ENCODE data around the gene KIF1B. TPM values are rescaled to one million over a fixed set of nuclear protein-coding genes. Genes with fewer than 3 reads are reported as not detected.
A peak's percentile ranks its signal among the peaks of the same experiment; 100 is the strongest.

Gene KIF1B, protein sequence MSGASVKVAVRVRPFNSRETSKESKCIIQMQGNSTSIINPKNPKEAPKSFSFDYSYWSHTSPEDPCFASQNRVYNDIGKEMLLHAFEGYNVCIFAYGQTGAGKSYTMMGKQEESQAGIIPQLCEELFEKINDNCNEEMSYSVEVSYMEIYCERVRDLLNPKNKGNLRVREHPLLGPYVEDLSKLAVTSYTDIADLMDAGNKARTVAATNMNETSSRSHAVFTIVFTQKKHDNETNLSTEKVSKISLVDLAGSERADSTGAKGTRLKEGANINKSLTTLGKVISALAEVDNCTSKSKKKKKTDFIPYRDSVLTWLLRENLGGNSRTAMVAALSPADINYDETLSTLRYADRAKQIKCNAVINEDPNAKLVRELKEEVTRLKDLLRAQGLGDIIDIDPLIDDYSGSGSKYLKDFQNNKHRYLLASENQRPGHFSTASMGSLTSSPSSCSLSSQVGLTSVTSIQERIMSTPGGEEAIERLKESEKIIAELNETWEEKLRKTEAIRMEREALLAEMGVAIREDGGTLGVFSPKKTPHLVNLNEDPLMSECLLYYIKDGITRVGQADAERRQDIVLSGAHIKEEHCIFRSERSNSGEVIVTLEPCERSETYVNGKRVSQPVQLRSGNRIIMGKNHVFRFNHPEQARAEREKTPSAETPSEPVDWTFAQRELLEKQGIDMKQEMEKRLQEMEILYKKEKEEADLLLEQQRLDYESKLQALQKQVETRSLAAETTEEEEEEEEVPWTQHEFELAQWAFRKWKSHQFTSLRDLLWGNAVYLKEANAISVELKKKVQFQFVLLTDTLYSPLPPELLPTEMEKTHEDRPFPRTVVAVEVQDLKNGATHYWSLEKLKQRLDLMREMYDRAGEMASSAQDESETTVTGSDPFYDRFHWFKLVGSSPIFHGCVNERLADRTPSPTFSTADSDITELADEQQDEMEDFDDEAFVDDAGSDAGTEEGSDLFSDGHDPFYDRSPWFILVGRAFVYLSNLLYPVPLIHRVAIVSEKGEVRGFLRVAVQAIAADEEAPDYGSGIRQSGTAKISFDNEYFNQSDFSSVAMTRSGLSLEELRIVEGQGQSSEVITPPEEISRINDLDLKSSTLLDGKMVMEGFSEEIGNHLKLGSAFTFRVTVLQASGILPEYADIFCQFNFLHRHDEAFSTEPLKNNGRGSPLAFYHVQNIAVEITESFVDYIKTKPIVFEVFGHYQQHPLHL (N-terminal part only)
- 78.4 TPM for total RNA-seq
- long read RNA-seq, full-length matches to known transcripts: 10 of 133 reads
- long read RNA-seq, partial matches to known transcripts: 17 of 133 reads
- long read RNA-seq, other reads (novel, unspliced or antisense): 106 of 133 reads

DNA sequence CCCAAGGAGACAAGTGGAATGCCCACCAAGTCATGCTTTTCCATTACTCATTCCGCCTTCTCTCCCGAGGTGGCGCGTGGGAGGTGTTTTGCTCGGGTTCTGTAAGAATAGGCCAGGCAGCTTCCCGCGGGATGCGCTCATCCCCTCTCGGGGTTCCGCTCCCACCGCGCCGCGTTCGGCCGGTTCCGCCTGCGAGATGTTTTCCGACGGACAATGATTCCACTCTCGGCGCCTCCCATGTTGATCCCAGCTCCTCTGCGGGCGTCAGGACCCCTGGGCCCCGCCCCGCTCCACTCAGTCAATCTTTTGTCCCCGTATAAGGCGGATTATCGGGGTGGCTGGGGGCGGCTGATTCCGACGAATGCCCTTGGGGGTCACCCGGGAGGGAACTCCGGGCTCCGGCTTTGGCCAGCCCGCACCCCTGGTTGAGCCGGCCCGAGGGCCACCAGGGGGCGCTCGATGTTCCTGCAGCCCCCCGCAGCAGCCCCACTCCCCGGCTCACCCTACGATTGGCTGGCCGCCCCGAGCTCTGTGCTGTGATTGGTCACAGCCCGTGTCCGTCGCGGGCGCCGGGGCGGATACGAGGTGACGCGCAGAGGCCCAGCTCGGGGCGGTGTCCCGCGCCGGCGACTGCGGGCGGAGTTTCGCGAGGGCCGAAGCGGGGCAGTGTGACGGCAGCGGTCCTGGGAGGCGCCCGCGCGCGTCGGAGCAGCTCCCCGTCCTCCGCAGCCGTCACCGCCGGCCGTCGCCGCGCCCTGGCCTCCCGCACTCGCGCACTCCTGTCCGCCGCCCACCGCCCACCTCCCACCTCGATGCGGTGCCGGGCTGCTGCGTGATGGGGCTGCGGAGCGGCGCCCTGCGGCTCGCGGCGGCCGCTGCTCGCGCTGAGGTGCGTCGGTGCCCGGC is at the start of gene KIF1B:
Gene KIF1B (plus strand): TSS at position 666 of the 906 bp plus-strand sequence. CDS start 21,759 bp downstream, outside the sequence.
- H3K36me3 ChIP-seq: no peaks in the 10 kb centered on the region
- peak; percentile 99 for DNase-seq
- peak within 1 kb of the TSS; percentile 100 for H3K27ac ChIP-seq (replicated peaks)
- H3K4me3 ChIP-seq: peak within 1 kb of the TSS; percentile 98
- TF ChIP-seq, protein P1, sequence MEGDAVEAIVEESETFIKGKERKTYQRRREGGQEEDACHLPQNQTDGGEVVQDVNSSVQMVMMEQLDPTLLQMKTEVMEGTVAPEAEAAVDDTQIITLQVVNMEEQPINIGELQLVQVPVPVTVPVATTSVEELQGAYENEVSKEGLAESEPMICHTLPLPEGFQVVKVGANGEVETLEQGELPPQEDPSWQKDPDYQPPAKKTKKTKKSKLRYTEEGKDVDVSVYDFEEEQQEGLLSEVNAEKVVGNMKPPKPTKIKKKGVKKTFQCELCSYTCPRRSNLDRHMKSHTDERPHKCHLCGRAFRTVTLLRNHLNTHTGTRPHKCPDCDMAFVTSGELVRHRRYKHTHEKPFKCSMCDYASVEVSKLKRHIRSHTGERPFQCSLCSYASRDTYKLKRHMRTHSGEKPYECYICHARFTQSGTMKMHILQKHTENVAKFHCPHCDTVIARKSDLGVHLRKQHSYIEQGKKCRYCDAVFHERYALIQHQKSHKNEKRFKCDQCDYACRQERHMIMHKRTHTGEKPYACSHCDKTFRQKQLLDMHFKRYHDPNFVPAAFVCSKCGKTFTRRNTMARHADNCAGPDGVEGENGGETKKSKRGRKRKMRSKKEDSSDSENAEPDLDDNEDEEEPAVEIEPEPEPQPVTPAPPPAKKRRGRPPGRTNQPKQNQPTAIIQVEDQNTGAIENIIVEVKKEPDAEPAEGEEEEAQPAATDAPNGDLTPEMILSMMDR (IDR thresholded peaks at IDR 0.05; ENCODE audit: borderline replicate concordance): peak; percentile 98
- H3K4me1 ChIP-seq: peaks cover 54% of the 10 kb centered on the region
- H3K27me3 ChIP-seq (ENCODE audit: low read depth): no peaks in the 10 kb centered on the region
- intact Hi-C loops (cut with micrococcal nuclease): no loop called here
- no peaks in the 10 kb centered on the region for H3K9me3 ChIP-seq (replicated peaks)

DNA sequence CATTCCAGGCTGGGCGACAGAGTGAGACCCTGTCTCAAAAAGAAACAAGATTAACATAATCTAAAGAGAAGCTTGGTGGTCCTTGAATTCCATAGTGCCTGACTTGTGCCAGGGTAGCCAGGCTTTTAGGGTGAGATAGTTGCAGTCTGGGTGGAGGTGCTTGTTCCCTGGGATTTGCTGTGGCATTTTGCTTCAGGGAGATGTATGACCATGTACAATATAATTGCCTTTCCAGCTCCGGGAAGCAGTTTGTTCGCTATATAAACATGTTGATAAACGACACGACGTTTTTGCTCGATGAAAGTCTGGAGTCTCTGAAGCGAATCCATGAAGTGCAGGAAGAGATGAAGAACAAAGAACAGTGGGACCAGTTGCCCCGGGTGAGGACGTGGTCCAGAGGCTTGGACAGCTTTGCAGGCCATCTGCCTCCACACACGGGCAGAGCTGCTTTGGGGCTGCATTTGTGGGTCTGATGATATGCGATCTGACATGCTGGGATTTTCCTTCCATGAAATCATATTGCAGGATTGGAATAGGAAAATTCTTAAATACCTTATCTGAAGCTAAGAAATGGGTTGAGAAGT is 49.4 kb upstream of the KIF1B start:
- intact Hi-C loops (cut with micrococcal nuclease): no loop called here
- Histone ChIP-seq H3K27me3 (ENCODE audit: low read depth) (no peaks in the 10 kb centered on the region), H3K9me3 (replicated peaks) (no peaks in the 10 kb centered on the region), H3K4me1 (peaks cover 35% of the 10 kb centered on the region), H3K27ac (replicated peaks) (peak overlapping the region; percentile 83), H3K36me3 (peaks cover 77% of the 10 kb centered on the region), H3K4me3 (no peak overlapping the region)
- TF ChIP-seq, protein P1 (IDR thresholded peaks at IDR 0.05; ENCODE audit: borderline replicate concordance): no peak
- DNase-seq: no peak

DNA sequence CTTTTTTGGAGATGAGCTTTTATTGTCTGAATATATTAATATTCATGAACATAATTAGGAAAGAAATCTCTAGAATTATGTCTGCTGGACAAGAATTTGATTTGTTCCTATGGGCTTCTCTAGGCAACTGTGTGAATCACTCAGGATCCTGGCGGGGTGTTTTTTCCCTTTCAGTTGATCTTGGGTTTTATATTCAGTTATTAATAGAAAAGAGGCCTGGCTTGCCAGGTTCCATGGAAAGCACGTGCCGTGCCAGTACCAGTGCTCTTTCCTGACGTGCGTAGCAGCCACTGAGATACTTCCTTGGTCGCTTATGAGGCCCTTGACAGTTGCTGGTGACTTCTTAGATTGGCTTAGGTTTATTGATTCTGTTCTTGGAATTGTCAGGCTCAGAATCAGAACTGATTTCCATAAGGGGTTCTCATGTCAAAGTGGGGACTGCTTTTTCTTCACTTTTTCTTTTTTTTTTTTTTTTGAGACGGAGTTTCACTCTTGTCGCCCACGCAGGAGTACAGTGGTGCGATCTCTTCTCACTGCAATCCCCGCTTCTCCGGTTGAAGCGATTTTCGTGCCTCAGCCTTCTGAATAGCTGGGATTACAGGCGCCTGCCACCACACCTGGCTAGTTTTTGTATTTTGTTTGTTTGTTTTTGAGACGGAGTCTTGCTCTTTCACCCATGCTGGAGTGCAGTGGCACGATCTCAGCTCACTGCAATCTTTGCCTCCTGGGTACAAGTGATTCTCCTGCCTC is 48.7 kb upstream of the KIF1B start:
- Histone ChIP-seq H3K4me1 (peaks cover 35% of the 10 kb centered on the region), H3K27ac (replicated peaks) (peak overlapping the region; percentile 83), H3K36me3 (peaks cover 84% of the 10 kb centered on the region), H3K27me3 (ENCODE audit: low read depth) (no peaks in the 10 kb centered on the region), H3K9me3 (replicated peaks) (no peaks in the 10 kb centered on the region), H3K4me3 (no peak overlapping the region)
- intact Hi-C loops (cut with micrococcal nuclease): no loop called here
- DNase-seq: peak; percentile 45
- TF ChIP-seq, protein P1 (IDR thresholded peaks at IDR 0.05; ENCODE audit: borderline replicate concordance): no peak

DNA sequence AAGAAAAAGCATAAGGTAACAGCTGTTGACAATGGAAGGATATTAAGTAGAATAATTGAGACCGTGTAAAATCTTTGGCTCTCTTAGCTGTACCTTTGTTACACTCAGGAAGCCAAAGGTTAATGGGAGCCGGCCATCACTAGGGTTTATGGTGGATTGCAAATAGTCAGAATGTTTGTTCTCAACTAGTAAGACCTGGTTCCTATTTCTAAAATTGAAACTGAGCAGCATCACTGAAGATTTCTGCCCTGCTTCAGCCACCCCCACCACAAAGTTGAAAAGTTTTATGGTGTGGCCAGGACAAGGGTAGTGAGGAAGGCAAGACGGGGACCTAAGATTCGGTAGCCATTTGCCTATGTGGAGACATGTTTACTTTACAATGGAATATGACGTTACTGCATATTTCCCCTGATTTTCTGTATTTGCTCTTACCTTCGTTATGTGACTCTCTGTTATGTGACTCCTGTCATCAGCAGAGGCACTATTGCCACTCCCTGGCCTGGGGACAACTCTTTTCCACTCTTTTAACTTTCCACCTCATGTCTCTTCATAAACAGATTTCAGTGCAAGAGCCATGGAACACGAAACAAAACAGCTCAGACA is 41.4 kb upstream of the KIF1B start:
- peaks cover 15% of the 10 kb centered on the region for H3K4me1 ChIP-seq
- intact Hi-C loops (cut with micrococcal nuclease): no loop called here
- no peak overlapping the region for H3K4me3 ChIP-seq
- H3K27ac ChIP-seq (replicated peaks): no peak overlapping the region
- H3K27me3 ChIP-seq (ENCODE audit: low read depth): no peaks in the 10 kb centered on the region
- TF ChIP-seq, protein P1 (IDR thresholded peaks at IDR 0.05; ENCODE audit: borderline replicate concordance): no peak
- no peaks in the 10 kb centered on the region for H3K9me3 ChIP-seq (replicated peaks)
- no peak for DNase-seq
- peaks cover 97% of the 10 kb centered on the region for H3K36me3 ChIP-seq
